Prostate gland (tissue), 2 donors: Measurements from ENCODE around the gene DOK6. TPM values are rescaled to one million over a fixed set of nuclear protein-coding genes. Genes with fewer than 3 reads are reported as not detected.

ENCODE experiments used
- DNase-seq: peaks from one replicate; pipeline ENCODE4 v3.0.0-alpha.2; 2019; ENCODE audit warnings: low spot score
- H3K27ac ChIP-seq, 2 donors: fragments of 200-600 bp; sonication (generic); 2 replicates each; pipeline ENCODE4 v1.5.1; 2017 to 2019
- H3K27me3 ChIP-seq: fragments of 200-600 bp; sonication (generic); replicated peaks from 2 replicates; pipeline ENCODE4 v1.5.1; 2019; ENCODE audit not compliant: insufficient read depth
- H3K36me3 ChIP-seq, 2 donors: fragments of 200-600 bp; sonication (generic); 1 replicate in 1 of 2; 2 replicates in 1 of 2; pipeline versions ENCODE4 v1.5.1 to v1.8.1; 2017 to 2019
- H3K4me1 ChIP-seq: fragments of 200-600 bp; sonication (generic); replicated peaks from 2 replicates; pipeline ENCODE4 v1.5.1; 2019
- H3K4me3 ChIP-seq, 2 donors: fragments of 200-600 bp; sonication (generic); 2 replicates each; pipeline ENCODE4 v1.5.1; 2017 to 2019
- H3K9me3 ChIP-seq: fragments of 200-600 bp; sonication (generic); 2 replicates; pipeline ENCODE4 v1.5.1; 2017
- CTCF ChIP-seq, 4 experiments: fragments of 200-600 bp in 2 of 4; fragments of 450-650 bp in 2 of 4; sonication (generic) in 2 of 4; IDR thresholded peaks; 1 replicate in 3 of 4; 2 replicates in 1 of 4; pipeline ENCODE4 v1.5.1; 2016 to 2019; ENCODE audit warnings: antibody characterized with exemption in 4 of 4, mild to moderate bottlenecking in 2 of 4, moderate library complexity in 2 of 4
- POLR2A ChIP-seq: fragments of 450-650 bp; IDR thresholded peaks from one replicate; pipeline ENCODE4 v1.6.1; 2016; ENCODE audit warnings: antibody characterized with exemption, mild to moderate bottlenecking
- POLR2AphosphoS5 ChIP-seq: sonication (generic); formaldehyde crosslinking; IDR thresholded peaks from one replicate; pipeline ENCODE4 v1.6.1; 2017; ENCODE audit warnings: antibody characterized with exemption
- WGBS: methylation state at CpG from one replicate; pipeline ENCODE4 v1.1.5; 2018; 5-methylcytosine and 5-hydroxymethylcytosine counted together
- intact Hi-C: fragments of 100-400 bp; cut with DNase I; formaldehyde crosslinking; loops from one replicate; pipeline ENCODE4 v1.14.2; 2022
- total RNA-seq, 2 donors: library from RNA; depleted of rRNA; stranded (reverse); fragments of >200 nt; gene quantifications; one replicate each; pipeline ENCODE4 v1.1.0, GENCODE V29; 2016

Gene DOK6
- total RNA-seq, 2 donors from 2014 or later = 0.73 to 1.0 TPM

DNA sequence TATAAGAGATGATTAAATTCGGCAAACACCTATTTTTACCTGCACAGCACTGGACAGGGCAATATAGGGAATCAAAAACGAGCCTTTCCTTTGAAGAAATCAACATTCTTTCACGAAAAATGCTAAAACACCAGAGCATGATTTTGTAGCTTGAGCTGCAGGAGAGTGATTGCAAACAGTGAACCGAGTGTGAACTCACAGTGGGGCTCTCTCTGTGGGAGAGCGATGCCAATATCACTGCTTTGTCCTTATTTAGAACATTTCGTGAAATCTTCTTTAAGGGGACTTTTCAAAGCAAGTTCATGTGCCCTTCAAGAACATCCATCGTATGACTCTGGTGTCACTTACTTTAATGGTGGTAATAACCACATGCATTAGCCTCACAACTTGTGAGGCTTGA is 308.2 kb downstream of the DOK6 start:
- H3K4me3 ChIP-seq = no peak overlapping the region
- TF ChIP-seq POLR2A (no peak), POLR2AphosphoS5 (no peak), CTCF (IDR thresholded peaks at IDR 0.05) (no peak)
- H3K27me3 ChIP-seq = no peaks in the 10 kb centered on the region
- H3K9me3 ChIP-seq = no peaks in the 10 kb centered on the region
- WGBS = 87% methylated on average over 7 of the region's 7 CpGs
- no peaks in the 10 kb centered on the region for H3K36me3 ChIP-seq
- DNase-seq = no peak
- H3K27ac ChIP-seq = no peak overlapping the region
- no peaks in the 10 kb centered on the region for H3K4me1 ChIP-seq
- intact Hi-C loops = no loop called here

DNA sequence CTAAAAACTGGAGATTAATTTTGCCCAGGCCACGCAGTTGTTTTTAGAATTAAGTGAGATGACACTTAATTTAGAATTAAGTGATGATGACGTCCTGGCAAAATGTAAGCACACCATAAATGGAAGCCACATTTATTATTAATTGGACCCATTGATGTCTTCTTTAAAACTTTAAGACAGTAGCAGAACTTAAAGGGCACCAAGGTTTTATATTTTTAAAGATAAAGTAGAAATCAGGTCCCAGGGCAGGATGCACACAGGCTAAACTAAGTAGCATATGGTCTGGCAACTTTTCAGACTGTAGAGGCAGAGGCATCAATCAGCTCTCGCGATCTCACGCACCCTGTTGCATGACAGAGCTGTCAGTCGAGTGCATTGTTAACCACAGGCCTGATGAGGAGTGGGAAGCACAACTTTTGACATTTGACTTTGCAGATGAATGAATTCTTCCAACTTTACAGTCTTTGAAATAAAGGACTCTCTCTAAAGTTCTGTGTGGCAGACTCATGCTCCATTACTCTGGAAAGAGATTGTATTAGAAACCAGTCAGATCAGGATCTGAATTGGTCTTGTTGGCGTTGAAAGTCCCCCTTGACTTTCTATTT is 314.6 kb downstream of the DOK6 start:
- Histone ChIP-seq H3K4me3 (no peak overlapping the region), H3K36me3 (no peaks in the 10 kb centered on the region), H3K4me1 (no peaks in the 10 kb centered on the region), H3K9me3 (no peaks in the 10 kb centered on the region), H3K27ac (no peak overlapping the region), H3K27me3 (no peaks in the 10 kb centered on the region)
- intact Hi-C loops = no loop called here
- WGBS = 84% methylated on average over 7 of the region's 7 CpGs
- TF ChIP-seq POLR2AphosphoS5 (no peak), POLR2A (no peak), CTCF (IDR thresholded peaks at IDR 0.05) (no peak)
- DNase-seq = no peak

DNA sequence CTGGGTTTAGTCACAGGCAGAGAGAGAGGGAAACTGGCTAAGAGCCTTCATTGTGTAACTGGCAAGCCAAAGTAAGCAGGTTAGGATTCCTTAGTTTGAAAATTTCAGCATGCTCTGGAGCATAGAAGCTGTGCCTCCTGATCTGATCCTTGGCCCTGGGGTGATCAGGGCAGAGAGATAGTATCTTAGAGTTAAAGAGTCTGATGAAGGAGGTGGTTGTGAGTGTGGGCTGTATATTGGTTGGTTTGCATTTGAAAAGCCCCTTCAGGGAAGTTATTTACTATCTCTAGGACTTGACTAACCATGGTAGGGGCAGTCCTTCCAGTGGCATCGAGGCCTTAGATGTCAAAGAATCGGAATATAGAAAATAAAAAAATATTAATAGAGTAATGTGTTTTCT is 316.9 kb downstream of the DOK6 start:
- no peaks in the 10 kb centered on the region for H3K9me3 ChIP-seq
- no peaks in the 10 kb centered on the region for H3K36me3 ChIP-seq
- intact Hi-C loops = no loop called here
- H3K27me3 ChIP-seq = no peaks in the 10 kb centered on the region
- no peak overlapping the region for H3K4me3 ChIP-seq
- 96% methylated on average over 2 of the region's 2 CpGs for WGBS
- H3K4me1 ChIP-seq = no peaks in the 10 kb centered on the region
- H3K27ac ChIP-seq = no peak overlapping the region
- TF ChIP-seq POLR2A = no peak
- no peak for TF ChIP-seq POLR2AphosphoS5
- TF ChIP-seq CTCF (IDR thresholded peaks at IDR 0.05) = no peak
- DNase-seq = no peak

DNA sequence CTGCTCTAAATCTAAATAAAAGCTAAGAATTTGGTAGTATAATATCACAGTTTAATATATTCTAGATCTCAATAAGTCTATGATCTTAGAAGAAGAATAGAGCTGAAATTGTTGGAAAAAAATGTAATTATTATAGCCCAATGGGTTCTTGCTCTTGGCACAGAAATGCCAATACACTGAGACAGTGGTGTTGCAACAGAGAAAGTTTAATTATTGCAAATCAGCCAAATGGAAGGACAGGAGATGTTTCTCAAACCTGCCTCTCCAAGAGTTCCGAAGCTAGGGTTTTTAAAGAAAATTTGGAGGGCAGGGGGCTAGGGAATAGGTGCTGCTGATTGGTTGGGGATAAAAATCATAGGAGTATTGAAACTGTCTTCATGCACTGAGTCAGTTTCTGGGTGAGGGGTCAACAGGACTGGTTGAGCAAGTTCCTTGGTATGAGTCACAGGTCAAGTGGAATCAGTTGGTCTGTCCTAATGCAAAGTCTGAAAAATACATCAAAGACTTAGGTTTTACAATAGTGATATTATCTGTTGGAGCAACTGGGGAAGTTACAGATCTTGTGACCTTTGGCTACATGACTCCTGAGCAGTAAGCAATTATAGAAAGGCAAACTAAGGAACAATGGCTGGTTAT is 318.3 kb downstream of the DOK6 start:
- no peaks in the 10 kb centered on the region for H3K36me3 ChIP-seq
- no peaks in the 10 kb centered on the region for H3K9me3 ChIP-seq
- no peak for TF ChIP-seq POLR2AphosphoS5
- TF ChIP-seq POLR2A = no peak
- TF ChIP-seq CTCF (IDR thresholded peaks at IDR 0.05) = no peak
- 86% methylated on average over 1 of the region's 1 CpG for WGBS
- DNase-seq = no peak
- H3K27ac ChIP-seq = no peak overlapping the region
- no peaks in the 10 kb centered on the region for H3K27me3 ChIP-seq
- intact Hi-C loops = no loop called here
- H3K4me1 ChIP-seq = no peaks in the 10 kb centered on the region
- no peak overlapping the region for H3K4me3 ChIP-seq

DNA sequence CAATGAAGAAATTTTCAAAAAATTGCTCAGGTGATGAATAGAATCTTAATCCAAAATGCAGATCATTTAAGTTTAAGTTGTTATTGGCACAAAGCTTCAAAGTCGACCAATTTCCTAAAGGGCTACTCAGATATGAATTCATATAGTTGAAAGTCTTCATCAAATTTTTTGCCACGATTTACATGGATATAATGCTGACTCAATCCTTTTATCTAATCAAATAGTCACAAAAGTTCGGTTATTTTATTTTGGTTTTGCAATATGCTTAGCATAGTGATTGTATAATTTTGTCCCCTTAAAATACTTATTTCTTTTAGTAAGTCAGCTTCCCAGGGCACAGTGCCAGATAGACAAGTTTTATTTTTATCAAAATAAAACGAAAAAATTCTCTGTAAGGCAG is 319.7 kb downstream of the DOK6 start:
- no peaks in the 10 kb centered on the region for H3K9me3 ChIP-seq
- TF ChIP-seq POLR2A (no peak), POLR2AphosphoS5 (no peak), CTCF (IDR thresholded peaks at IDR 0.05) (no peak)
- no peak for DNase-seq
- H3K4me1 ChIP-seq = no peaks in the 10 kb centered on the region
- H3K27me3 ChIP-seq = no peaks in the 10 kb centered on the region
- WGBS = 83% methylated on average over 4 of the region's 4 CpGs
- intact Hi-C loops = no loop called here
- H3K27ac ChIP-seq = no peak overlapping the region
- H3K36me3 ChIP-seq = no peaks in the 10 kb centered on the region
- no peak overlapping the region for H3K4me3 ChIP-seq
